Esophagus muscularis mucosa (tissue), 4 donors: ENCODE results near the gene C2CD2L. TPM values are rescaled to one million over a fixed set of nuclear protein-coding genes. Genes with fewer than 3 reads are reported as not detected.
"Not testable (repeated sequence)": the region's sequence is repeated elsewhere in the genome, so short reads cannot be mapped to it uniquely, and the experiment has no call there.

Source experiments
- DNase-seq: peaks from one replicate; pipeline ENCODE4 v3.0.0-alpha.2; 2017; ENCODE audit errors: extremely low spot score
- H3K27ac ChIP-seq, 4 donors: fragments of 200-600 bp; sonication (generic); replicated peaks in 1 of 4; 1 replicate in 3 of 4; 2 replicates in 1 of 4; pipeline ENCODE4 v1.5.1; 2016 to 2019; ENCODE audit warnings: mild to moderate bottlenecking in 1 of 4
- H3K27me3 ChIP-seq, 4 donors: fragments of 200-600 bp; sonication (generic); one replicate each; pipeline versions ENCODE4 v1.5.1 to v1.6.0; 2016 to 2019
- H3K36me3 ChIP-seq, 4 donors: fragments of 200-600 bp; sonication (generic); one replicate each; pipeline ENCODE4 v1.5.1; 2016 to 2019
- H3K4me1 ChIP-seq, 4 donors: fragments of 200-600 bp; sonication (generic); one replicate each; pipeline ENCODE4 v1.5.1; 2016 to 2019
- H3K4me3 ChIP-seq, 4 donors: fragments of 200-600 bp; sonication (generic); 1 replicate in 2 of 4; 2 replicates in 2 of 4; pipeline ENCODE4 v1.5.1; 2016 to 2019; ENCODE audit warnings: mild to moderate bottlenecking in 4 of 4, moderate library complexity in 1 of 4
- H3K9me3 ChIP-seq, 4 donors: fragments of 200-600 bp; sonication (generic); 1 replicate in 3 of 4; 2 replicates in 1 of 4; pipeline ENCODE4 v1.5.1; 2016 to 2019
- CTCF ChIP-seq, 3 experiments: fragments of 200-600 bp in 2 of 3; fragments of 450-650 bp in 1 of 3; sonication (generic) in 2 of 3; IDR thresholded peaks; one replicate each; pipeline ENCODE4 v1.5.1; 2017 to 2019; ENCODE audit warnings: antibody characterized with exemption in 3 of 3, mild to moderate bottlenecking in 2 of 3, moderate library complexity in 1 of 3
- EP300 ChIP-seq: sonication (generic); formaldehyde crosslinking; IDR thresholded peaks from one replicate; pipeline ENCODE4 v1.6.1; 2017; ENCODE audit warnings: antibody characterized with exemption
- POLR2A ChIP-seq: fragments of 450-650 bp; IDR thresholded peaks from one replicate; pipeline ENCODE4 v1.6.1; 2017; ENCODE audit warnings: antibody characterized with exemption, moderate library complexity, mild to moderate bottlenecking, low read depth
- POLR2AphosphoS5 ChIP-seq, 2 donors: sonication (generic); formaldehyde crosslinking; IDR thresholded peaks; one replicate each; pipeline ENCODE4 v1.6.1; 2017; ENCODE audit warnings: antibody characterized with exemption in 2 of 2
- WGBS: methylation state at CpG from one replicate; pipeline ENCODE4 v1.1.5; 2018; 5-methylcytosine and 5-hydroxymethylcytosine counted together
- intact Hi-C: fragments of 100-400 bp; cut with DNase I; formaldehyde crosslinking; loops from one replicate; pipeline ENCODE4 v1.15.1; 2023
- total RNA-seq, 4 donors: library from RNA; depleted of rRNA; stranded (reverse); fragments of >200 nt; gene quantifications; one replicate each; pipeline versions ENCODE4 v1.1.0 to v1.2.1, GENCODE V29; 2016

C2CD2L gene
- total RNA-seq, 4 donors from 2014 or later, result 7.5 to 15.2 (median 9.4) TPM

- WGBS, result 56% methylated on average over 5 of the region's 5 CpGs
Observed at GRCh38 chr11:119126675-119127268, 19.6 kb downstream of the C2CD2L start.

GRCh38 chr11:119130662-119131061, 23.5 kb downstream of the C2CD2L start:
- Histone ChIP-seq H3K9me3 (no peaks in the 10 kb centered on the region), H3K27ac (no peak overlapping the region), H3K4me3 (no peak overlapping the region), H3K27me3 (no peaks in the 10 kb centered on the region), H3K36me3 (peaks cover 56 to 85% (median 81%) of the 10 kb centered on the region in 4 donors), H3K4me1 (peaks cover 0 to 14% (median 7%) of the 10 kb centered on the region in 4 donors)
- DNase-seq, result no peak
- intact Hi-C loops, result no loop called here
- TF ChIP-seq EP300, result no peak
- no peak for TF ChIP-seq CTCF (IDR thresholded peaks at IDR 0.05)
- TF ChIP-seq POLR2AphosphoS5 (IDR thresholded peaks at IDR 0.05), result no peak
- WGBS, result 56% methylated on average over 3 of the region's 3 CpGs

More at GRCh38 chr11:119126675-119127268, 19.6 kb downstream of the C2CD2L start:
- Histone ChIP-seq H3K27ac (no peak overlapping the region), H3K4me1 (peaks cover 12 to 36% (median 21%) of the 10 kb centered on the region in 4 donors), H3K9me3 (no peaks in the 10 kb centered on the region), H3K4me3 (no peak overlapping the region), H3K27me3 (no peaks in the 10 kb centered on the region), H3K36me3 (peaks cover 23 to 64% (median 61%) of the 10 kb centered on the region in 4 donors)
- no peak for TF ChIP-seq POLR2AphosphoS5 (IDR thresholded peaks at IDR 0.05)
- no peak for TF ChIP-seq EP300
- no peak for TF ChIP-seq POLR2A
- no peak for TF ChIP-seq CTCF (IDR thresholded peaks at IDR 0.05)
- intact Hi-C loops, result no loop called here
- DNase-seq, result no peak

DNA sequence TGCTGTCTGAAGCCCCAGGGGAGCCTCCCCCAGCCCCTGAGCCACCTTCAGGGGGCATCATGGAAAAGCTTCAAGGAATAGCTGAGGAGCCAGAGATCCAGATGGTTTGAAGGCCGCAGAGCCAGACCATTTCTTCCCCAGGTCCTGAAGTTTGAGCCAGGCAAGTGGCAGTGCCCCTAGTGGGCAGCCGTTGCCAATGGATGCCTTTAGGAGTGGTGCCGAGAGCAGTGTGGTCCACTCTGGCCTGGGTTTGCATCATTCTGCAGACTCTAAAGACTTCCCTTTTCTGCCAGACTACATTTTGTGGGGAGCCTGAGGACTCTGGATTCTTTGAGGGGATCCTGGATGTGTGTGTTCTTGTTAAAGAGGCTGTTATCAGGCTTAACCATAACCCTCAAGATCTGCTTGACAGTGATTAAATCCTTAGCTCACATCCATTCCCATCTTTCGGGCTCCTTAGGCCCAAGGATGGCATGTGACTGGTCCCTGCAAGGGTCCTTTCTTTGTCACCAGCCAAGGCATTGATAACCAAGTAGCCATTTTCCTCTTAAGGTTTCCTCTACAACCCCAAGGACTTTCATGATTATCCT, 27.3 kb downstream of the C2CD2L start:
- intact Hi-C loops, result no loop called here
- no peaks in the 10 kb centered on the region for H3K9me3 ChIP-seq
- TF ChIP-seq EP300 (no peak), CTCF (IDR thresholded peaks at IDR 0.05) (peak in 1 of 3 experiments; percentile 49)
- WGBS, result 73% methylated on average over 3 of the region's 4 CpGs
- no peak for DNase-seq
- no peak overlapping the region for H3K27ac ChIP-seq
- H3K27me3 ChIP-seq, result no peaks in the 10 kb centered on the region
- H3K4me1 ChIP-seq, result no peaks in the 10 kb centered on the region
- H3K36me3 ChIP-seq, result peaks cover 51 to 61% (median 56%) of the 10 kb centered on the region in 4 donors
- no peak overlapping the region for H3K4me3 ChIP-seq

- intact Hi-C loops, H3K9me3 ChIP-seq, H3K4me1 ChIP-seq, DNase-seq, H3K4me3 ChIP-seq, H3K27ac ChIP-seq: not testable (repeated sequence)
- peaks cover 0 to 13% (median 0%) of the 10 kb centered on the region in 4 donors for H3K27me3 ChIP-seq
- 88% methylated on average over 10 of the region's 10 CpGs for WGBS
- H3K36me3 ChIP-seq, result peaks cover 4 to 14% (median 10%) of the 10 kb centered on the region in 4 donors
Observed at GRCh38 chr11:119139276-119139675, 32.1 kb downstream of the C2CD2L start.

- 19% methylated on average over 7 of the region's 7 CpGs for WGBS
- Histone ChIP-seq H3K36me3 (no peaks in the 10 kb centered on the region), H3K9me3 (no peaks in the 10 kb centered on the region), H3K4me3 (no peak overlapping the region), H3K27me3 (peaks cover 0 to 20% (median 0%) of the 10 kb centered on the region in 4 donors), H3K4me1 (peaks cover 12 to 27% (median 24%) of the 10 kb centered on the region in 4 donors), H3K27ac (no peak overlapping the region)
- intact Hi-C loops, result loop anchor here (5.0 kb wide), 1 partner anchor 52 kb away; no protein-coding TSS in a partner anchor
- TF ChIP-seq POLR2A (no peak), POLR2AphosphoS5 (IDR thresholded peaks at IDR 0.05) (no peak), CTCF (IDR thresholded peaks at IDR 0.05) (peak; percentile 54 to 84 (median 65)), EP300 (no peak)
- DNase-seq, result no peak
Observed at GRCh38 chr11:119144825-119145486, 37.8 kb downstream of the C2CD2L start.
